Stimulated activated CD8-positive, alpha-beta memory T cell treated with anti-CD3 and anti-CD28 coated beads, Interleukin-15, amount 100 ng/mL, for 48 hours (primary cell): ENCODE measurements around the gene ARSI.

Experiments
- DNase-seq, 2 donors: peaks; one replicate each; pipeline ENCODE4 v3.0.0-alpha.2; 2020; ENCODE audit warnings: low read depth in 2 of 2

ARSI gene

DNA sequence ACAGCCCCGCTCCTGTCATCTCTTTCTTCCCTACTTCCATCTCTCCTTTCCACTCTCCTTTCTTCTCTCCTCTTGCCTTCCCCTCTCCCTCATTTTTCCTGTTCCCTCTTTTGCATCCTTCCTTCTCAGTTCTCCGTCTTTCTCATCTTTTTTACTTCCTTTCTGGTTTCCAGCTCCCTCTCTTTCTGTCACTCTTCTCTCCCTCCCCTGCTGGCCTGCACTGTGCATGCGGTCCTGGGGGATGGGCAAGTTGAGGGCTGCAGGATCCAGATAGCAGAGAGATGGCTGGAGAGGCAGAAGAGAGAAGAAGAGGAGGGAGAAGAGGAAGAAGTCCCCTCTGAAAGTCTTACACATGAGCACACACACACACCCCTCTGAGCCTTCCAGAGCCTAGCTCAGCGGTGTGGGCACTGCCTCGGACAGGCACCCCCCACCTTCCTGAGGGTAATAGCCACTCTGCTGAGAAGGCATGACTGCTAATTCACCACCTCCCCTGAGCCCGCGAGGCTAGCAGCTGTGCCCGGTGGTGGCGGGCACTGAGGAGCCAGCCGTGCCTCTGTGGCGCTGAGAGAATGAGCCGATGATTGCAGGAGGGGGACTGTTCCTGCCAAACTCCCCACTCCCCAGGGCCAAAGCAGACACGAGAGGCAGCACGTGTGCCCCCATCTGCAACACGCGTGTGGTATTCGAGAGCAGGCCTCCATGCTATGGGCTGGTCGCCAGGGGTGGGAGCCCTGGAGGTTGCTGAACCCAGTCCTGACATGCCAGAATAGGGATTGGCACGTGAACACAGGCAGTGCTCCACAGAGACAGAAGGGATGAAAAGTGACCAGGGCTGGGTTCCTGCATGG lies 9.4 kb downstream of the ARSI start:
- DNase-seq, result no peak

- DNase-seq, result no peak
These were observed 11.0 kb downstream of the ARSI start for GRCh38 chr5:150291388-150292385.

DNA sequence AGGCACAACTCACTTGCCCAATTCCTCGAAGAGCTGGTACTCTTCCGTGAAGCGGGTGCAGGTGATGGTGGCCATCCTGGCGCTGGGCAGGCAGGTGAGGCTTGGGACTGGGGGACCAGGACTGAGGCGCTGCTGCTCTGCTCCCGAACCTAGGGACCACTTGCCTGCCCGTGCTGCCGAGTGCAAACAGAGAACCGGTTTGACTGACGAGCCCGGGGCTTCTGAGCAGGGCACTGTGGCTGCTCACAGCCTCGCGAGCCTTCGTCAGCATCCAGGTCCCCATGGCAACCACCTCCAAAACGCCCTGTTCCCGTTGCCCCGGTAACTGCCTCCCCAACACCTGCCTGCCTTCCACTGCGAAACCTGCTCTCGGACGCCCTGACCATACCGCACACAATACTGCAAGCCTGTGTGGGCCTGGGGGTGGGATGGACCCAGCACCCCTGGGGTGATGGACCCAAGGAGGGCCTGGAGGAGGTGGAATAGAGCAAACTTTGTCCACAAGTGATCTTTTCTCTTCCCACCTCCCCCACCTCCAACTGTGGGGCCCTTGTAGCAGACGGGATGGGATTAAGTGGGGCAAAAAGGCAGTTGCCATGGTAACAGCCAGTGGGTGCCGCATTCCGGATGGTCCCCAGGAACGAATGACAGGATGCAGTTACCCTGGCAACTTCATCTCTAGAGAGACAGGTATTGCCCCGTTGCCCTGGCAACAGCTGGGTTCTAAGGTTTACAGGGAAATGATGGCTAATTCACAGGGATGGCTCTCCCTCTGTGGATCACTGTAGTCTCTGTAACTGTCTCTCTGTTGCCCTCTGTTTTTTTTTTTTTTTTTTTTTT lies 12.9 kb downstream of the ARSI start, which contains the start of gene CAMK2A:
CAMK2A (minus strand) TSS at position 223 of the 840 bp plus-strand sequence; CDS start at position 75, 148 bp downstream.
- DNase-seq, result no peak

- no peak for DNase-seq
These were observed 13.9 kb downstream of the ARSI start for GRCh38 chr5:150288791-150289190.

GRCh38 chr5:150288361-150288760 lies 14.3 kb downstream of the ARSI start:
- DNase-seq, result no peak

DNA sequence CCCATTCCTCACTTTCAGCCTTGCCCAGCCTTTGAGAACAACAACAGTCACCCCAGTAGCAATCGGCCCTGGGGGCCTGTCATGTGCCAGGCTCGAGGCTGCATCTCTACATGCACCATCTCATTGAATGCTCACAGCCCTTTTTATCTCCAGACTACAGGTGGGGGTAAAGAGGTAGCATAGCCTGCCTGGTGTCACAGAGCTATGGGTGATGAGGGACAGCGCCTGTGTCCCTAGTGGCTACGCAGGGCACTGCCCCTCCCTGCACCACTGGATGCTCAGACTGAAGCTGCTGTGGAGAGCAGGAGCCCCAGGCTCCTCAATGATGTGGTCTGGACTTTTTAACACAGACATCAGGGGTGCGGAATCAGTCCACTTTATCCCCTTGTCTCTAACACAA lies 15.9 kb downstream of the ARSI start:
- no peak for DNase-seq

DNA sequence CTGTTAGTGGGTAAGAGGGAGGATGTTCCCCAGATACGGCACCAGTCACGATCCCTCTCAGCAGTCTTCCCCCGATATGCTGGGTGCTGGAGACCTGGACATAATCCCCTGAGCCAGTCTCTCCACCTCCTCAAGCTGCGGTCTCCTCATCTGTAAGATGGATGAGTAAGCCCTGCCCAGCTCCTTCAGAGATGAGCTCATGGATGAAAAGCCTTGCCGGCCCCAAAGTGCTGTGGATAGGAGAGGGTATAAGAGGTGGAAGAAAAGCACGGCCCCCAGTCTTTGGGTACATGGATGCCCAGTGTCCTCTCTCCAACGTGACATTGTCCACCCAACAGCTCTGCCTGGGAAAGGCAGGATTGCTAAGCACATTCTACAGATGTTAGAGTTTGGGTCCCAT lies 17.6 kb downstream of the ARSI start:
- DNase-seq, result no peak

GRCh38 chr5:150284311-150284710 lies 18.4 kb downstream of the ARSI start:
- no peak for DNase-seq

DNA sequence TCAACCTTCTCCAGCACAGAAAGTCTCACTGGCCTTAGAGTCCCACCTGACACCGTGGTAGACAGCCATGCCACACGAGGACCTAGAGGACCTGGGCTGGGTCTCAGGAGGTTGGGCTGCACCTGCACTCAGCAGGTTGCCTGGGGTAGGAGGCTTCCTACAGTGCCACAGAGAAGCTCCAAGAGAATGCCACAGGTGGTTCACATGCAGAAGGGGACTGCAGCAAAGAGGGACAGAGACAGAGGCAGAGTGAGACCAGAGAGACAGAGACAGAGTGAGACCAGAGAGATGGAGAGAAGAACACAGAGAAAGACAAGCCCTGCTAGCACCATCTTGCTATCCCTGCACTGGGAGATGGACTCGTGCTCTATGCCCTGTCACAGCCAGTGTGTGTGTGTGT lies 18.8 kb downstream of the ARSI start:
- no peak for DNase-seq

GRCh38 chr5:150281987-150282386 lies 20.7 kb downstream of the ARSI start:
- no peak for DNase-seq

- no peak for DNase-seq
These were observed 23.2 kb downstream of the ARSI start for GRCh38 chr5:150279330-150280020.

GRCh38 chr5:150278916-150279315 lies 23.8 kb downstream of the ARSI start:
- DNase-seq, result no peak

DNA sequence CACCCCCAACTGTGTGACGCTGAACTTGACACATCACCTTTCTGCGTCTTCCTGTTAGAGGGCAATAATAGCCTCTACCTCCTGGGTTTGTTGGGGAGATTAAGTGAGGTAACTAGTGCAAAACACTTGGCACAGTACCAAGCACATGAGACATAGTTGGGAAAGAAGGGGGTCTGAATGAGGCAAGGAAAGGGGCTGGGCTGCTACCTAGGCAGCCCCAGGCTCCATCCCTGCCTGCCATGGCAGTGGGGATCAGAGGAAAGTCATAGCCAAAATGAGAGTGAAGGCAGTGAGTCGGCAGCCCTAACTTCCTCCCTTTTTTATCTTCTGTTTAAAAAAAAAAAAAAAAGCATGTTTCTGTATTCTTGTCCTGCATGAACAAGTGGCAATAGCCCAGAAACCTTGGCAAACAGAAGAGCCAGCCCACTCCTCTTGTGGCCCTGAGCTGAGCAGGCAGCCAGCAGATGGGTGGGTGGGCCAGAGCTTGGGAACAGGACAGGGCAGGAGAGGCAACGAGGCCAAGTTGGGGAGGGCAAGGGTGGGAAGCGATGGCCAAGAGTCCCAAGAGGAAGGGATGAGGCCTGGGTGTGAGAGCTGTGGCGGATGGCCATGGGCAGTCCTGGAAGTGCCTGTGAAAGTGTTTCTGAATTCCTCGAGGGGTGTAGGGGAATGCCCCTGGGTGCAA lies 24.5 kb downstream of the ARSI start:
- no peak for DNase-seq

DNA sequence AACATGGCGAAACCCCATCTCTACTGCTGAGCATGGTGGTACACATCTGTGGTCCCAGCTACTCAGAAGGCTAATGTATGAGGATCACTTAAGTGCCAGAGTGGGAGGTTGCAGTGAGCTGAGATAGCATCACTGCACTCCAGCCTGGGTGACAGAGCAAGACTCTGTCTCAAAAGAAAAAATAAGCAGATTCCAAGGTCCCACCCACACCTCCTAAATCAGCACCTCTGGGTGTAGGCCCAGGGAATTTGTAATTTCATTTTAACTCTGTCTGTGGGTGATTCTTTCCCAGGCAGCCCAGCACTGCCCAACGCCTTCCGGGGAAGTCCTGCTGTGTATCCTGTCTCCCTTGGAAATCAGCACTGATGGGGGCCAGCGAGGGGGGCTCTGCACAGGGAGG lies 25.7 kb downstream of the ARSI start:
- DNase-seq, result no peak

DNA sequence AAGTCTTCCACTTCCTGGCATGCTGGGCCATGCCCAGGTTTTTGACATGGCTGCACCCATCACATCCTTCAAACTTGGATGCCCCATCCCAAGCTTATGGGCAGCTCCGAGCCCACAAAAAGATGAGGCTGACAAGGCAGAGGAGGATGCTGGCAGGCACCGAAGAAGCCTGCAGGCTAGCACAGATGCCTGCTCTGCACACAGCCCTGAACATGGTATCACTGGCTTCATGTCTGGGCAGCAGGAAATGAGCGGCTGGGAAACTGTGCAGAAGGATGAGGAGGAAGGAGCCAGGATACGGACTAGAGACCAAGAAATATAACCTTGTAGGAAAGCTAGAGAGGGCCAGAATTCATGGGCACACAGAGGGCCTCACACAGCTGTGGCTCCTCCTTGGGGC lies 27.9 kb downstream of the ARSI start:
- DNase-seq, result no peak

- DNase-seq, result no peak
These were observed 30.2 kb downstream of the ARSI start for GRCh38 chr5:150272531-150272930.

GRCh38 chr5:150271923-150272322 lies 30.8 kb downstream of the ARSI start:
- DNase-seq, result no peak

- no peak for DNase-seq
These were observed 31.4 kb downstream of the ARSI start for GRCh38 chr5:150271296-150271692.

GRCh38 chr5:150270541-150271295 lies 32.0 kb downstream of the ARSI start:
- DNase-seq, result no peak

DNA sequence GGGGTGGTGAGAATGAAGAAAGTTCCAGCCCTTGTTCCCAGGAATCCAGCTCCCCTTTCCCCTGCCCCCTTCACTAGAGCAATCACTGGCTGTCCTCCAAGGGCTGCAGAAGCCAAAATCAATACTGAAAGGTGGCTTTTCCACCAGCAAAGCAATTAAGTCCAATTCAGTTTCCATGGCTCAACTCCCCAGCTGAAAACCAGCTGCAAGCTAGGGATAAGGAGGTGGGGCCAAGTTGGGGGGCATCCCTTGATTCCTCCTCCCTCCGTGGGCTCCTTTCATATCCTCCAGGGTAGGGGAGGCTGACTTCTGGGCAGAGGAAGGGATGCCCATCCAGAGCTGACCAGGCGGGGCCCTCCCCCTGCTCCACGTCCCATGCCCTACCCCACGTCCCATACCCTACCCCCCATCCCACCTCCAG lies 35.8 kb downstream of the ARSI start:
- DNase-seq, result no peak
